Esophagus muscularis mucosa (tissue), 4 donors: ENCODE measurements around the gene DUSP10. TPM values are rescaled to one million over a fixed set of nuclear protein-coding genes. Genes with fewer than 3 reads are reported as not detected.

Source experiments
- DNase-seq: peaks from one replicate; pipeline ENCODE4 v3.0.0-alpha.2; 2017; ENCODE audit errors: extremely low spot score
- H3K27ac ChIP-seq, 4 donors: fragments of 200-600 bp; sonication (generic); replicated peaks in 1 of 4; 1 replicate in 3 of 4; 2 replicates in 1 of 4; pipeline ENCODE4 v1.5.1; 2016 to 2019; ENCODE audit warnings: mild to moderate bottlenecking in 1 of 4
- H3K27me3 ChIP-seq, 4 donors: fragments of 200-600 bp; sonication (generic); one replicate each; pipeline versions ENCODE4 v1.5.1 to v1.6.0; 2016 to 2019
- H3K36me3 ChIP-seq, 4 donors: fragments of 200-600 bp; sonication (generic); one replicate each; pipeline ENCODE4 v1.5.1; 2016 to 2019
- H3K4me1 ChIP-seq, 4 donors: fragments of 200-600 bp; sonication (generic); one replicate each; pipeline ENCODE4 v1.5.1; 2016 to 2019
- H3K4me3 ChIP-seq, 4 donors: fragments of 200-600 bp; sonication (generic); 1 replicate in 2 of 4; 2 replicates in 2 of 4; pipeline ENCODE4 v1.5.1; 2016 to 2019; ENCODE audit warnings: mild to moderate bottlenecking in 4 of 4, moderate library complexity in 1 of 4
- H3K9me3 ChIP-seq, 4 donors: fragments of 200-600 bp; sonication (generic); 1 replicate in 3 of 4; 2 replicates in 1 of 4; pipeline ENCODE4 v1.5.1; 2016 to 2019
- CTCF ChIP-seq, 3 experiments: fragments of 200-600 bp in 2 of 3; fragments of 450-650 bp in 1 of 3; sonication (generic) in 2 of 3; IDR thresholded peaks; one replicate each; pipeline ENCODE4 v1.5.1; 2017 to 2019; ENCODE audit warnings: antibody characterized with exemption in 3 of 3, mild to moderate bottlenecking in 2 of 3, moderate library complexity in 1 of 3
- EP300 ChIP-seq: sonication (generic); formaldehyde crosslinking; IDR thresholded peaks from one replicate; pipeline ENCODE4 v1.6.1; 2017; ENCODE audit warnings: antibody characterized with exemption
- WGBS: methylation state at CpG from one replicate; pipeline ENCODE4 v1.1.5; 2018; 5-methylcytosine and 5-hydroxymethylcytosine counted together
- intact Hi-C: fragments of 100-400 bp; cut with DNase I; formaldehyde crosslinking; loops from one replicate; pipeline ENCODE4 v1.15.1; 2023
- total RNA-seq, 4 donors: library from RNA; depleted of rRNA; stranded (reverse); fragments of >200 nt; gene quantifications; one replicate each; pipeline versions ENCODE4 v1.1.0 to v1.2.1, GENCODE V29; 2016

Gene DUSP10
- total RNA-seq, 4 donors from 2014 or later, result 5.5 to 13.1 (median 8.6) TPM

DNA sequence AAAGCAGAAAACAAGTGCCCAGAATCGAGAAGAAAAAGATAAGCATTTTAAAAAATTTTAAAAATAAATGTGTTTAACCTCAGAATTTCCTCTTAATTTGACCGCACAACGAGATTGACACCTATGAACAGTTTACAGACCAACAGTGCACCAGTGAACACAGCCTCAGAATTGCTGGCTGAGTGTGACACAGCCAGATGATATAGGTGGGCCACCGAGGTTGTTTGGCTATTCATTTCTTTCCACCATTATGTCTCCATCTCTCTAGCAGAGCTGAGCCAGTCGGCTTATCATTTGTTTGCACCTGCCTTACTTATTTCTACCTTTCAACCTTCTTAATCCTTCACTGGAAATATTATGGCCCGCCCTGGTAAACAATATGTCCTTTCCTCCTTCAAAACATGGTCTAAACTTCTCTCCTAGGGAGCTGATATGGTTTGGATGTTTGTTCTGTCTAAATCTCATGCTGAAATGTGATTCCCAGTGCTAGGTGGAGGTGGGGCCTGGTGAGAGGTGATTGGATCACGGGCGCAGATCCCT, 86.1 kb downstream of the DUSP10 start:
- TF ChIP-seq CTCF (IDR thresholded peaks at IDR 0.05), result no peak
- TF ChIP-seq EP300, result no peak
- intact Hi-C loops, result no loop called here

More for the DNA sequence above, 86.1 kb downstream of the DUSP10 start:
- no peaks in the 10 kb centered on the region for H3K9me3 ChIP-seq
- H3K4me1 ChIP-seq, result no peaks in the 10 kb centered on the region
- no peak overlapping the region for H3K4me3 ChIP-seq
- H3K27me3 ChIP-seq, result no peaks in the 10 kb centered on the region
- H3K36me3 ChIP-seq, result no peaks in the 10 kb centered on the region
- no peak for DNase-seq
- 90% methylated on average over 8 of the region's 8 CpGs for WGBS
- no peak overlapping the region for H3K27ac ChIP-seq
